GM18873 (cell line): ENCODE data around the gene CLHC1.
"Not testable (repeated sequence)": the region's sequence is repeated elsewhere in the genome, so short reads cannot be mapped to it uniquely, and the experiment has no call there.

Experiments used
- ATAC-seq: cut with Tn5 transposase; IDR thresholded peaks from one replicate; pipeline ENCODE4 v1.9.1; 2021; ENCODE audit warnings: mild to moderate bottlenecking, moderate library complexity, moderate number of reproducible peaks; ENCODE audit not compliant: unreplicated experiment, low FRiP score

Gene CLHC1

GRCh38 chr2:55155206-55155605, 76.9 kb downstream of the CLHC1 start:
- no peak for ATAC-seq

DNA sequence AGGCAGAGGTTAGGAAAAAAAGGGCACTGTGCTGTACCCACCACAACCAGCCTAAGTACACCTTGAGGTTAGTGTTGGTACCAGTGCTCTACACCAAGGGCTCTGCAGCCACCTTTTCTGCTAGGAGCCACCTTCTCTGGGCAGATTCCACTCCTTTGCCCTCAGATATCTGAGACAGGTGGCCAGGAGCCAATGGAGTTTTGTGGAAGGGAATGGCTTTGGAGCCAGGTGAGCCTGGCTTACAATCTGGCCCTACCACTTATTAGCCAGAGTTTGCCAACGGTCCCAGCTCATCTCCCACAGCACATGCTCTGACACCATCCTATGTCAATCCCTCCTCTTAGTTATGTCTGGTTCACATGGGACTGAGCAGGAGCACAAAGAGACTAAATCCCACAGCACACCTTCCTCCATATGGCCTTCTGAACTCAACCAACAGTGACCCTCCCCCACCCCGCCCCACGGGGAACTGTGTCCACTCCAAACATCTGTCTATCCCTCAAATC, 77.5 kb downstream of the CLHC1 start:
- ATAC-seq = no peak

- no peak for ATAC-seq
Measured at GRCh38 chr2:55153584-55154299, 78.4 kb downstream of the CLHC1 start.

DNA sequence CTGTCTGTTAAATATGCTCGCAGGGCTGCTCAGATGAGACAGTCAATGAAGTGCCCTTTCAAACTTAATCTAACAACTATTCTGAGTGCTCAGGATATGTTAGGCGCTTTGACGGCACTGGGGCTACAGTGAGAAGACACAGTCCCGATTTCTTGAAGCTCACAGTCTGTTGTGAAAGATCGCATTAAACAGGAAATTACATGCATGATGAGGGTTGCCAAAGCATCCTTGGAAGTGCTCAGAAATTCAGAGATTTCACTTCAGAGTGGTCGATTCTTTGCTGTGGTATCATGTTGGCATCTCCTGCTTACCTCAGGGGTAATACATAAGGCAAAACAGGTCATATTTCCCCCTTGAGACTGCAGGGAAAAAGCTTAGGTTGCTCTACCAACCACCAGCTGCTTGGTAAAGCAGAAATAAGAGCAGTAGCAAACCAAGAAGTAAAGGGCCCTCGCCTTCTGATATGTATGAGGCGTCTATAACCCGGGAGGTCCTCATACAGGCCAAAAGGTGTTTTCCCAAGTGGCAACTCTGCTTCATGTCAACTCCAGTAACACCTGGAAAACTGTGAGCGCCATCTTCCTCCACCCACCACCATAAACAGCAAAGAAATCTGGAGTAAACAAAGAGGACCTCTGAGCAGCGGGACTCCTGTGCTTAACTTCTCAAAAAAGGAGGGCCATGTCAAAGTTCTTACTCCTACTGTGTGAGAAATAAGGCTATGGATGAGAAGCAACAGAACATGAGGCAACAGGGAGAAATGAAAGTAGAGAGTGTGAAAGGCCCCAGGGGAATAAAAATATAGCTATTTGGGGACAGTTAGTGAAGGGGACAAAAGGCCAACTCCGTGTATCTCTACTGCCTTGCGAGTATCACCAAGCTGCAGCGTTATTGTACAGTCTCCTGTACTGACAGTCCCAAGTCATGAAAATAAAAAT, 79.3 kb downstream of the CLHC1 start:
- ATAC-seq = no peak

DNA sequence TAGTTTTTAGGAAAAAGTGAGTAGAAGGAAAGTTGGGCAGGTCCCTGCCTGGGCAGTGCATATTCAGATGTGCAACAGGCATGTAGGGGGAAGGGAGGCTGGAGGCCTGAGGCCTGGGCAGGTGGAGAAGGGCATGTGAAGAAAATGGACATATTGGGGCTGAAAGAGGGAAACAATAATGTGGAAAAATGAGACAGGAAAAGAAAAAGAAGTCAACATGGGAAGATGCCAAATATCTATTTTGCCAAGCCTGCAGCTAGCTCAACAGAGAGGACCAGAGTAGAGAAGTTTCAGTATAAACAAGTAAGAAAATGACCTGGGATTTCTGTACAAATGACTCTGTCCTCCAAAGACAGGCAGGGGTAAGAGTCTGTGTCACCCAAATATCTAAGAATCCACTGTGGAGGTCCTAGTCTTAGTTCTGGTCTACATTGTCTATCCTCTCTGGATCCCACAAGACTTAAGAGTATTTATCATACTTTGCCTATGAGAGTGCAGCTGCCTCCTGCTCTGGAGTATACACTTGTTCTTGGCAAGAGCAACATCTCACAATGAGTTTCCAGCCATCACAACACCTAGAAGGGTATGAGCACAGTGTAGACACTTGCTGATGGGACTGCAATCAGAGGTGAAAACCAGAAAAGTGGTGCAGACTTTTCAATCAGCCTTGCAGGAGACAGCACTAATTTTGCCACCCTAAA, 80.2 kb downstream of the CLHC1 start:
- ATAC-seq = no peak

GRCh38 chr2:55150834-55151233, 81.3 kb downstream of the CLHC1 start:
- no peak for ATAC-seq

- ATAC-seq = no peak
Measured at GRCh38 chr2:55148269-55148668, 83.8 kb downstream of the CLHC1 start.

GRCh38 chr2:55147531-55147930, 84.6 kb downstream of the CLHC1 start:
- ATAC-seq = no peak

GRCh38 chr2:55147041-55147440, 85.1 kb downstream of the CLHC1 start:
- ATAC-seq = no peak

- no peak for ATAC-seq
Measured at GRCh38 chr2:55146263-55146662, 85.8 kb downstream of the CLHC1 start.

DNA sequence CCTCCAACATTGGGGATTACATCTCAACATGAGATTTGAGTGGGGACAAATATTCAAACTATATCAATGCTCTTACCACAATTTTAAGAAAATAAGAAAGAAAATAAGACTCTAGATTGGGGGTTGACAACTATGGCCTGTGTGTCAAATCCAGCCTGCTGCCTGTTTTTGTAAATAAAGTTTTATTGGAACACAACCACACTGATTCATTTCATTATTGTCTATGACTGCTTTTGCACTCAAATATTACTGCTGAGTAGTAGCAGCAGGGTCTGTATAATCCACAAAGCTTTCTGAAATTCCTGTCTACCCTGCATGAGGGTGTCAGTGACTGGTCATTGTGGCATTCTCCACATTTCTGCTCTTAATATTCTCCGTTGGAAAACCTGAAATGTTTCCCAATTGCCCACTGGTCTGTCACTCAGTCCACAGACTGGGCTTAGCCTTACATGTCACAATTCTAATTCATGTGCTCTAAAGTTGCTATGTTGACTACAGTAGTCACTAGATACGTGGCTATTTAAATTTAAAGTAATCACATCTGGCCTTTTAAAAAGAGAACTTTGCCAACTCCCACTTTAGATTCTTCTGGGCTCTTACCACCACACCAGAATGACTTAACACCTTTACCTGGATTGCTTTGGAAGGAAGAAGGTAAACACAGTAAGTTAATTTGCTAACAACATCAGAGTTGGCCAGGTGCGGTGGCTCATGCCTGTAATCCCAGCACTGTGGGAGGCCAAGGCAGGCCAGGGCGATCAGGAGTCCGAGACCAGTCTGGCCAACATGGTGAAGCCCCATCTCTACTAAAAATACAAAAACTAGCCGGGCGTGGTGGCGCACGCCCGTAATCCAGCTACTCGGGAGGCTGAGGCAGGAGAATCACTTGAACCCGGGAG, 86.9 kb downstream of the CLHC1 start:
- ATAC-seq = no peak

- not testable (repeated sequence) for ATAC-seq
Measured at GRCh38 chr2:55143706-55144105, 88.4 kb downstream of the CLHC1 start.

- ATAC-seq = no peak
Measured at GRCh38 chr2:55142518-55142917, 89.6 kb downstream of the CLHC1 start.

- ATAC-seq = no peak
Measured at GRCh38 chr2:55141572-55142413, 90.3 kb downstream of the CLHC1 start.

DNA sequence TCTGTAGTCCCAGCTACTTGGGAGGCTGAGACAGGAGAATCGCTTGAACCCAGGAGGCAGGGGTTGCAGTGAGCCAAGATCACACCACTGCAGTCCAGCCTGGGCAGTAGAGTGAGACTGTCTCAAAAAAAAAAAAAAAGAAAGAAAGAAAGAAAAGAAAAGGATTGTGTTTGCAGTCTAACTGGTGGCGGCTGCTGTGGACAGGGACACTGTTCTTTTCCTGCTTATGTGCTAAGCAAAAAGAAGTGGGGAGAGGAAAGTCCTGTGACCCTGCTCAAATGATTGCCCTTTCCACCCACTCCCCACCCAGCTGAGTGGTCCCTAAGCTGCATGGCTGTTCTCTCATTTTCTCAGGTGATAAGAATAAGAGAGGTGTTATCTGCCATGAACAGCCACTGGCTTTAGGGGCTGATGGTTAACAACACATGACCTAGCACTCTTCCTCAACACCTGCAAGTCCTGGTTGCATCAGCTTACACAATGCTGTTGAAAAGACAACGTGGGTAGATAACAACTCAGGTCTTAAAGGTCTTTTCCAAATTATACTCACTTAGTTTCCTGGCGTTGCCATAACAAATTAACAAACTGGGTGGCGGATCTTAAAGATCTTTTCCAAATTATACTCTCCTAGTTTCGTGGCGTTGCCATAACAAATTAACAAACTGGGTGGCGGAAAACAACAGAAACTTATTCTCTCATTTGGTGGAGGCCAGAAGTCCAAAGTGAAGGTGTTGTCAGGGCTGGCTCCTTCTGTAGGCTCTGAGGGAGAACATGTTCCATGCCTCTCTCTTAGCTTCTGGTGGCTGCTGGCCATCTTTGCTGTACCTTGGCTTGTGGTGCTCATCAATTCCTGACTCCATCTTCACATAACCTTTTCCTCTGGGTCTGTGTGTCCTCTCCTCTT, 91.5 kb downstream of the CLHC1 start:
- no peak for ATAC-seq

DNA sequence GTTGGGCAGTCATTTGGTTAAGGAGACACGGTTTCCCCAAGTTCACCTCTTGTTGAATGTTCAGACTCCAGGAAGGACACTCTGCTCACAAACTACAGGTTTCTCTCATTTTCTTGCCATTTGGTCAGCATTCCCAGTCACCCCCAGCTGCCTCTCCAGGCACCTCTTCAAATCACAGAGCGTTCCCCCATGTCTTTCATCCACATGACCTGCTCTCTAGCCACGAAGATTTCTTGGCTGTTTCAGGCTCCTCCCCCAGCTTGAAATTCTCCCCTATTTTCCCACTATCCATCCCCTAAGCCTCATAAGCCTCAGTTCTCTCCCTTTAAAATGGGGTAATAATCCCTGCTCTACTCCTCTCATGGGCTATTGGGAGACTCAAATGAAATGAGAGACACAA, 92.8 kb downstream of the CLHC1 start:
- ATAC-seq = no peak

DNA sequence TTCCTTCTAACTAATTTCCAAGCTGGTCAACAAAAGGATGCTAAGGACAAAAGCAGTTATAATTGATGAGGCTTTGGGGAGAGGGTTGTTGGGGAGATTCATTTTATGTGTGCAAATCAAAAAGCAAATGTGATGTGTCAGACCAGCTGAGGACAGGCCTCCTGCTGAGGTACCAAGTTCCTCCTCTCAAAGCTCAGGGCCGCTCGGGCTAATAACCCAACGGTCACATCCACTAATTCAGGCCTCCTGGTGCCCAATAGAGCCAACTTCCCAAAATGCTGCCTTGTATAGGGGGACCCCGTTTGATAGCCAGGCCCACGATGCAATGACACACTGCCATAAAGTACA, 93.2 kb downstream of the CLHC1 start:
- no peak for ATAC-seq
